A673 (cell line): Measurements from ENCODE around the gene WDR7. TPM values are rescaled to one million over a fixed set of nuclear protein-coding genes. Genes with fewer than 3 reads are reported as not detected.

Experiments used
- BruUV-seq: library from RNA; stranded (reverse); fragments of 400-500 nt; replicated peaks from 2 replicates; lab custom pipeline; 2021; lab: Mats Ljungman, UMichigan
- CTCF ChIA-PET: fragments of 300-600 bp; sonication (Branson Sonifier 250); formaldehyde crosslinking; loops from one replicate; lab custom pipeline; 2022; ENCODE audit warnings: antibody characterized with exemption; lab: Charles Lee
- POLR2A ChIA-PET: fragments of 300-600 bp; sonication (Branson Sonifier 250); formaldehyde crosslinking; loops from one replicate; lab custom pipeline; 2022; ENCODE audit warnings: antibody characterized with exemption; ENCODE audit not compliant: low non-redundant PET; lab: Charles Lee
- DNase-seq: peaks from one replicate; pipeline ENCODE4 v3.0.0-alpha.2; 2015; ENCODE audit warnings: low spot score
- H3K27ac ChIP-seq: fragments of 200-600 bp; sonication (generic); 2 replicates; pipeline ENCODE4 v1.5.1; 2016; ENCODE audit warnings: mixed run types, low read depth, mild to moderate bottlenecking, mixed read lengths, antibody characterized with exemption, low read length; ENCODE audit not compliant: poor library complexity, severe bottlenecking
- H3K27me3 ChIP-seq: fragments of 200-600 bp; sonication (generic); replicated peaks from 2 replicates; pipeline ENCODE4 v1.6.1; 2017; ENCODE audit warnings: mixed run types, low read depth, mild to moderate bottlenecking, mixed read lengths, antibody characterized with exemption, low read length; ENCODE audit not compliant: insufficient read depth, poor library complexity
- H3K36me3 ChIP-seq: fragments of 200-600 bp; sonication (generic); 2 replicates; pipeline ENCODE4 v1.6.1; 2016; ENCODE audit warnings: mixed run types, mild to moderate bottlenecking, mixed read lengths, antibody characterized with exemption, low read length; ENCODE audit not compliant: insufficient read depth, poor library complexity, severe bottlenecking
- H3K4me1 ChIP-seq: fragments of 200-600 bp; sonication (generic); 2 replicates; pipeline ENCODE4 v1.6.1; 2017; ENCODE audit warnings: mixed run types, mild to moderate bottlenecking, mixed read lengths, antibody characterized with exemption, low read length; ENCODE audit not compliant: insufficient read depth, poor library complexity, severe bottlenecking
- H3K4me3 ChIP-seq: fragments of 200-600 bp; sonication (generic); 2 replicates; pipeline ENCODE4 v1.5.1; 2016; ENCODE audit warnings: low read depth, mixed run types, mild to moderate bottlenecking, mixed read lengths, low read length; ENCODE audit not compliant: poor library complexity, severe bottlenecking
- H3K9me3 ChIP-seq: fragments of 200-600 bp; sonication (generic); 2 replicates; pipeline ENCODE4 v1.6.1; 2016; ENCODE audit warnings: mixed run types, low read depth, mild to moderate bottlenecking, mixed read lengths, antibody characterized with exemption, low read length; ENCODE audit not compliant: poor library complexity, severe bottlenecking
- CTCF ChIP-seq: fragments of 300-800, 200-600 bp; sonication (generic); conservative IDR thresholded peaks from 2 replicates; pipeline ENCODE4 v1.5.1; 2017; ENCODE audit warnings: low read depth, mild to moderate bottlenecking, antibody characterized with exemption, low read length, moderate library complexity, mixed read lengths
- EZH2 ChIP-seq: fragments of 200-600 bp; sonication (generic); IDR thresholded peaks from 2 replicates; pipeline ENCODE4 v1.6.1; 2017; ENCODE audit warnings: borderline replicate concordance, low read depth, mild to moderate bottlenecking, mixed read lengths, antibody characterized with exemption, low read length; ENCODE audit not compliant: poor library complexity, severe bottlenecking
- intact Hi-C: fragments of 100-400 bp; cut with micrococcal nuclease; formaldehyde crosslinking; loops from one replicate; pipeline ENCODE4 v1.10.0; 2022; ENCODE audit not compliant: unreplicated experiment
- total RNA-seq: library from RNA; stranded (reverse); gene quantifications from 2 replicates; pipeline ENCODE4 v1.2.3, GENCODE V29; 2021

The WDR7 gene
- total RNA-seq, 1 experiment from 2014 or later: 21.2 TPM

GRCh38 chr18:57030417-57030816 lies 379.3 kb downstream of the WDR7 start:
- Histone ChIP-seq H3K36me3 (no peaks in the 10 kb centered on the region), H3K4me1 (peaks cover 4% of the 10 kb centered on the region), H3K27me3 (no peaks in the 10 kb centered on the region), H3K27ac (no peak overlapping the region), H3K4me3 (no peak overlapping the region), H3K9me3 (no peaks in the 10 kb centered on the region)
- ChIA-PET CTCF (interaction anchor here (1.0 kb wide), 1 partner anchor 161 kb away, joined by 7 read pairs; no protein-coding TSS in a partner anchor), POLR2A (no interaction called here)
- intact Hi-C loops: no loop called here
- TF ChIP-seq CTCF (no peak), EZH2 (no peak)
- no TSS peak for BruUV-seq
- DNase-seq: no peak

GRCh38 chr18:57035590-57035989 lies 384.4 kb downstream of the WDR7 start:
- DNase-seq: no peak
- intact Hi-C loops: no loop called here
- ChIA-PET CTCF (no interaction called here), POLR2A (no interaction called here)
- no peak overlapping the region for H3K27ac ChIP-seq
- H3K36me3 ChIP-seq: no peaks in the 10 kb centered on the region
- H3K4me3 ChIP-seq: no peak overlapping the region
- TF ChIP-seq CTCF (no peak), EZH2 (no peak)
- H3K4me1 ChIP-seq: no peaks in the 10 kb centered on the region
- no peaks in the 10 kb centered on the region for H3K9me3 ChIP-seq
- BruUV-seq: no TSS peak
- H3K27me3 ChIP-seq: no peaks in the 10 kb centered on the region

- no peak overlapping the region for H3K27ac ChIP-seq
- H3K4me3 ChIP-seq: no peak overlapping the region
- no peak for TF ChIP-seq CTCF
- no peak for TF ChIP-seq EZH2
- no peak for DNase-seq
- CTCF ChIA-PET: no interaction called here
- intact Hi-C loops: no loop called here
- H3K27me3 ChIP-seq: no peaks in the 10 kb centered on the region
- H3K4me1 ChIP-seq: no peaks in the 10 kb centered on the region
- H3K36me3 ChIP-seq: no peaks in the 10 kb centered on the region
- BruUV-seq: no TSS peak
- POLR2A ChIA-PET: no interaction called here
- H3K9me3 ChIP-seq: no peaks in the 10 kb centered on the region
Measured at GRCh38 chr18:57038395-57038794, 387.2 kb downstream of the WDR7 start.
